GM12864 (cell line): ENCODE results near the gene SLC9C1.
A peak's percentile ranks its signal among the peaks of the same experiment; 100 is the strongest.

Experiments
- DNase-seq: peaks from one replicate; pipeline ENCODE4 v3.0.0-alpha.2; 2011; ENCODE audit warnings: low read depth
- H3K4me3 ChIP-seq: 2 replicates; pipeline ENCODE4 v1.5.1; 2011; ENCODE audit warnings: mild to moderate bottlenecking, low read depth, low read length, control low read depth
- CTCF ChIP-seq: IDR thresholded peaks from 2 replicates; pipeline ENCODE4 v1.5.1; 2011; ENCODE audit warnings: low read depth, mild to moderate bottlenecking, moderate library complexity, low read length, control low read depth, inconsistent platforms; ENCODE audit errors: missing control alignments

The SLC9C1 gene

GRCh38 chr3:112171144-112171543 is 122.9 kb downstream of the SLC9C1 start:
- no peak overlapping the region for H3K4me3 ChIP-seq
- no peak for TF ChIP-seq CTCF
- no peak for DNase-seq

GRCh38 chr3:112170046-112170445 is 124.0 kb downstream of the SLC9C1 start:
- TF ChIP-seq CTCF: no peak
- no peak overlapping the region for H3K4me3 ChIP-seq
- no peak for DNase-seq

GRCh38 chr3:112167758-112168157 is 126.3 kb downstream of the SLC9C1 start:
- DNase-seq: peak; percentile 12
- no peak overlapping the region for H3K4me3 ChIP-seq
- TF ChIP-seq CTCF: no peak

GRCh38 chr3:112149136-112149535 is 144.9 kb downstream of the SLC9C1 start:
- DNase-seq: no peak

GRCh38 chr3:112143689-112144088 is 150.3 kb downstream of the SLC9C1 start:
- no peak for TF ChIP-seq CTCF
- H3K4me3 ChIP-seq: no peak overlapping the region
- DNase-seq: no peak

More at GRCh38 chr3:112149136-112149535, 144.9 kb downstream of the SLC9C1 start:
- H3K4me3 ChIP-seq: no peak overlapping the region
- TF ChIP-seq CTCF: no peak

GRCh38 chr3:112143251-112143650 is 150.8 kb downstream of the SLC9C1 start:
- no peak for DNase-seq
- TF ChIP-seq CTCF: no peak
- no peak overlapping the region for H3K4me3 ChIP-seq

- no peak for TF ChIP-seq CTCF
- H3K4me3 ChIP-seq: no peak overlapping the region
- DNase-seq: no peak
Observed at GRCh38 chr3:112141293-112141692, 152.7 kb downstream of the SLC9C1 start.
